ENCODE results near the gene DISC1. TPM values are rescaled to one million over a fixed set of nuclear protein-coding genes. Genes with fewer than 3 reads are reported as not detected.

DISC1 gene
- total RNA-seq, 4 donors from 2014 or later, result 3.3 to 11.4 (median 4.2) TPM

- Histone ChIP-seq H3K9me3 (peaks cover 5 to 17% (median 15%) of the 10 kb centered on the region in 3 donors), H3K27ac (no peak overlapping the region), H3K4me3 (no peak overlapping the region), H3K27me3 (no peaks in the 10 kb centered on the region), H3K36me3 (peaks cover 0 to 50% (median 0%) of the 10 kb centered on the region in 3 donors), H3K4me1 (no peaks in the 10 kb centered on the region)
- intact Hi-C loops (cut with DNase I), result no loop called here
- no peak for TF ChIP-seq CTCF (IDR thresholded peaks at IDR 0.05)
- TF ChIP-seq POLR2A (IDR thresholded peaks at IDR 0.05), result no peak
- no peak for DNase-seq
These were observed 124.8 kb downstream of the DISC1 start for GRCh38 chr1:231751415-231751814.

- no peak for DNase-seq
- intact Hi-C loops (cut with DNase I), result no loop called here
- Histone ChIP-seq H3K27ac (no peak overlapping the region), H3K4me1 (peaks cover 0 to 16% (median 9%) of the 10 kb centered on the region in 3 donors), H3K27me3 (no peaks in the 10 kb centered on the region), H3K4me3 (no peak overlapping the region), H3K36me3 (peaks cover 0 to 50% (median 0%) of the 10 kb centered on the region in 3 donors), H3K9me3 (peaks cover 5 to 17% (median 15%) of the 10 kb centered on the region in 3 donors)
- WGBS, 2 donors, result 83 to 93% methylated on average over 3 of the region's 3 CpGs
- no peak for TF ChIP-seq CTCF (IDR thresholded peaks at IDR 0.05)
- TF ChIP-seq POLR2A (IDR thresholded peaks at IDR 0.05), result no peak
These were observed 126.7 kb downstream of the DISC1 start for GRCh38 chr1:231753313-231753712.

GRCh38 chr1:231757101-231757404 is 130.5 kb downstream of the DISC1 start:
- 14 to 28% methylated on average over 2 of the region's 2 CpGs for WGBS, 2 donors
- intact Hi-C loops (cut with DNase I), result no loop called here

GRCh38 chr1:231757759-231758158 is 131.2 kb downstream of the DISC1 start:
- no peak for DNase-seq
- peak overlapping the region in 3 of 4 donors; percentile 26 to 39 (median 36) for H3K27ac ChIP-seq
- no peaks in the 10 kb centered on the region for H3K27me3 ChIP-seq
- peaks cover 0 to 18% (median 9%) of the 10 kb centered on the region in 3 donors for H3K4me1 ChIP-seq
- TF ChIP-seq POLR2A (IDR thresholded peaks at IDR 0.05) (no peak), CTCF (IDR thresholded peaks at IDR 0.05) (no peak)
- 56 to 72% methylated on average over 8 of the region's 8 CpGs for WGBS, 2 donors
- no peak overlapping the region for H3K4me3 ChIP-seq
- peaks cover 0 to 21% (median 0%) of the 10 kb centered on the region in 3 donors for H3K36me3 ChIP-seq
- peaks cover 5 to 14% (median 14%) of the 10 kb centered on the region in 3 donors for H3K9me3 ChIP-seq
- intact Hi-C loops (cut with DNase I), result no loop called here

More at GRCh38 chr1:231757101-231757404, 130.5 kb downstream of the DISC1 start:
- Histone ChIP-seq H3K4me3 (no peak overlapping the region), H3K36me3 (peaks cover 0 to 28% (median 0%) of the 10 kb centered on the region in 3 donors), H3K27me3 (no peaks in the 10 kb centered on the region), H3K4me1 (peaks cover 0 to 18% (median 9%) of the 10 kb centered on the region in 3 donors), H3K9me3 (peaks cover 5 to 17% (median 15%) of the 10 kb centered on the region in 3 donors), H3K27ac (peak overlapping the region in 3 of 4 donors; percentile 26 to 39 (median 36))
- DNase-seq, result no peak
- TF ChIP-seq CTCF (IDR thresholded peaks at IDR 0.05) (peak in 1 of 6 experiments; percentile 5), POLR2A (IDR thresholded peaks at IDR 0.05) (no peak)

- DNase-seq, result no peak
- no peaks in the 10 kb centered on the region for H3K27me3 ChIP-seq
- H3K4me3 ChIP-seq, result no peak overlapping the region
- H3K27ac ChIP-seq, result no peak overlapping the region
- TF ChIP-seq CTCF (IDR thresholded peaks at IDR 0.05), result no peak
- no peak for TF ChIP-seq POLR2A (IDR thresholded peaks at IDR 0.05)
- intact Hi-C loops (cut with DNase I), result no loop called here
- 77 to 94% methylated on average over 3 of the region's 3 CpGs for WGBS, 2 donors
- H3K9me3 ChIP-seq, result no peaks in the 10 kb centered on the region
- H3K36me3 ChIP-seq, result no peaks in the 10 kb centered on the region
- peaks cover 0 to 18% (median 9%) of the 10 kb centered on the region in 3 donors for H3K4me1 ChIP-seq
These were observed 134.7 kb downstream of the DISC1 start for GRCh38 chr1:231761252-231761651.
